T-cell (primary cell): ENCODE data around the gene SRSF5. TPM values are rescaled to one million over a fixed set of nuclear protein-coding genes. Genes with fewer than 3 reads are reported as not detected.

Experiments used
- ATAC-seq, 4 experiments: fragments of 200-7000 bp in 3 of 4; fragments of 150-1000 bp in 1 of 4; cut with Tn5 transposase; replicated peaks in 1 of 4; 1 replicate in 3 of 4; 2 replicates in 1 of 4; pipeline ENCODE4 v1.10.0; 2021; ENCODE audit warnings: moderate library complexity in 3 of 4, mild to moderate bottlenecking in 2 of 4, moderate number of reproducible peaks in 1 of 4
- CTCF ChIA-PET, 2 donors: fragments of 300-600 bp; sonication (Branson Sonifier 250); formaldehyde crosslinking; loops; one replicate each; lab custom pipeline; 2022; ENCODE audit warnings: antibody characterized with exemption in 2 of 2; lab: Charles Lee
- POLR2A ChIA-PET, 2 donors: fragments of 300-600 bp; sonication (Branson Sonifier 250); formaldehyde crosslinking; loops; one replicate each; lab custom pipeline; 2022; ENCODE audit warnings: antibody characterized with exemption in 2 of 2; lab: Charles Lee
- DNase-seq, 35 experiments: peaks; one replicate each; pipeline versions ENCODE4 v3.0.0 to v3.0.0-alpha.2; 2013 to 2023
- H3K27ac ChIP-seq: one replicate; pipeline ENCODE4 v1.5.1; 2013; ENCODE audit warnings: low read length
- H3K27me3 ChIP-seq, 2 experiments: replicated peaks in 1 of 2; 1 replicate in 1 of 2; 2 replicates in 1 of 2; pipeline versions ENCODE4 v1.6.1 to v1.7.0; 2013; ENCODE audit warnings: low read length in 1 of 2, mixed read lengths in 1 of 2; ENCODE audit not compliant: control insufficient read depth in 2 of 2, insufficient read depth in 2 of 2; ENCODE audit errors: extremely low read depth in 1 of 2
- H3K36me3 ChIP-seq, 2 donors: 1 replicate in 1 of 2; 2 replicates in 1 of 2; pipeline versions ENCODE4 v1.6.1 to v1.7.0; 2013; ENCODE audit warnings: low read length in 1 of 2; ENCODE audit not compliant: control insufficient read depth in 2 of 2, insufficient read depth in 1 of 2; ENCODE audit errors: extremely low read depth in 1 of 2
- H3K4me1 ChIP-seq, 2 experiments: 1 replicate in 1 of 2; 2 replicates in 1 of 2; pipeline versions ENCODE4 v1.6.1 to v1.7.0; 2013; ENCODE audit warnings: low read length in 2 of 2, mixed read lengths in 1 of 2; ENCODE audit not compliant: insufficient read depth in 2 of 2, control insufficient read depth in 1 of 2; ENCODE audit errors: extremely low read depth in 1 of 2
- H3K4me3 ChIP-seq, 2 donors: 1 replicate in 1 of 2; 2 replicates in 1 of 2; pipeline versions ENCODE4 v1.5.1 to v1.7.0; 2013; ENCODE audit warnings: mild to moderate bottlenecking in 2 of 2, low read length in 1 of 2, moderate library complexity in 1 of 2; ENCODE audit not compliant: control insufficient read depth in 1 of 2; ENCODE audit errors: extremely low read depth in 1 of 2
- H3K9me3 ChIP-seq: 2 replicates; pipeline ENCODE4 v1.7.0; 2013
- H3K27ac Mint-ChIP-seq, 2 donors: one replicate each; pipeline ENCODE4 v1.8.0; 2020 to 2021; ENCODE audit warnings: mild to moderate bottlenecking in 2 of 2, mixed read lengths in 2 of 2
- H3K27me3 Mint-ChIP-seq, 2 donors: one replicate each; pipeline ENCODE4 v1.8.0; 2021 to 2022; ENCODE audit warnings: mixed read lengths in 2 of 2
- H3K36me3 Mint-ChIP-seq: one replicate; pipeline ENCODE4 v1.8.0; 2021; ENCODE audit warnings: mixed read lengths
- H3K4me1 Mint-ChIP-seq, 3 donors: one replicate each; pipeline ENCODE4 v1.8.0; 2020 to 2022; ENCODE audit warnings: mixed read lengths in 3 of 3, mild to moderate bottlenecking in 1 of 3
- H3K4me3 Mint-ChIP-seq, 3 donors: one replicate each; pipeline ENCODE4 v1.8.0; 2020 to 2022; ENCODE audit warnings: mild to moderate bottlenecking in 3 of 3, mixed read lengths in 3 of 3, moderate library complexity in 3 of 3
- H3K9me3 Mint-ChIP-seq, 3 donors: one replicate each; pipeline ENCODE4 v1.8.0; 2020 to 2022; ENCODE audit warnings: mixed read lengths in 3 of 3
- WGBS: methylation state at CpG from one replicate; pipeline ENCODE4 v1.1.5; 2013; ENCODE audit warnings: missing lambda C conversion rate; ENCODE audit not compliant: insufficient coverage; 5-methylcytosine and 5-hydroxymethylcytosine counted together
- total RNA-seq, 35 experiments: library from RNA in 6 of 35; stranded (reverse) in 6 of 35; fragments of 120-200 nt in 1 of 35; gene quantifications; one replicate each; pipeline versions ENCODE4 v1.2.1 to v1.2.4 and lab custom pipeline; 2013 to 2026

The SRSF5 gene
- total RNA-seq, 5 donors from 2014 or later (not counting 1 experiment from before 2014, with no cell fraction given), result 788 to 1,543 (median 848) TPM

GRCh38 chr14:69772082-69773017, 5.4 kb downstream of the SRSF5 start:
- Histone ChIP-seq H3K4me1 (peaks cover 42% of the 10 kb centered on the region in 2 experiments), H3K27me3 (no peaks in the 10 kb centered on the region), H3K27ac (no peak overlapping the region), H3K9me3 (no peaks in the 10 kb centered on the region), H3K4me3 (no peak overlapping the region), H3K36me3 (peaks cover 17 to 93% of the 10 kb centered on the region in 2 donors)
- Mint-ChIP-seq H3K36me3 (peaks cover 89% of the 10 kb centered on the region), H3K27me3 (peaks cover 0 to 2% of the 10 kb centered on the region in 2 donors), H3K27ac (peak overlapping the region in 1 of 2 donors; percentile 16), H3K4me1 (peaks cover 88 to 97% (median 92%) of the 10 kb centered on the region in 3 donors), H3K4me3 (peak overlapping the region in 2 of 3 donors; percentile 21 to 24), H3K9me3 (no peaks in the 10 kb centered on the region)
- POLR2A ChIA-PET, result interaction anchor here (0.5 to 1.8 kb wide), 4 partner anchors 12 to 828 kb away, joined by 3 to 6 read pairs (median 4); partner anchors contain the start of gene SUSD6 (in 1 of the 2)
- 96% methylated on average over 4 of the region's 11 CpGs for whole genome bisulfite sequencing
- DNase-seq (peak in 1 of 35 experiments; percentile 18), ATAC-seq (peak in 2 of 4 experiments; percentile 2 to 3)
- CTCF ChIA-PET, result interaction anchor here in 1 of 2 donors (0.5 kb wide), 1 partner anchor 170 kb away, joined by 3 read pairs; no protein-coding TSS in a partner anchor

- Histone ChIP-seq H3K4me3 (no peak overlapping the region), H3K27ac (no peak overlapping the region), H3K27me3 (no peaks in the 10 kb centered on the region), H3K4me1 (peaks cover 33 to 34% of the 10 kb centered on the region in 2 experiments), H3K36me3 (peaks cover 12 to 97% of the 10 kb centered on the region in 2 donors), H3K9me3 (no peaks in the 10 kb centered on the region)
- WGBS, result 60% methylated on average over 1 of the region's 7 CpGs
- POLR2A ChIA-PET, result interaction anchor here (0.5 to 1.8 kb wide), 12 partner anchors 8 to 994 kb away, joined by 3 to 9 read pairs (median 3); no protein-coding TSS in a partner anchor
- CTCF ChIA-PET, result interaction anchor here in 1 of 2 donors (0.7 to 1.2 kb wide), 2 partner anchors 18 to 189 kb away, joined by 3 to 7 read pairs; no protein-coding TSS in a partner anchor
- no peak for DNase-seq
- Mint-ChIP-seq H3K27me3 (no peaks in the 10 kb centered on the region), H3K4me1 (peaks cover 84 to 93% (median 87%) of the 10 kb centered on the region in 3 donors), H3K9me3 (no peaks in the 10 kb centered on the region), H3K4me3 (peak overlapping the region in 1 of 3 donors; percentile 20), H3K36me3 (peaks cover 88% of the 10 kb centered on the region), H3K27ac (peak overlapping the region in 1 of 2 donors; percentile 68)
- peak in 2 of 4 experiments; percentile 8 to 14 for ATAC-seq
Measured at GRCh38 chr14:69773571-69774276, 6.8 kb downstream of the SRSF5 start.

- H3K4me3 Mint-ChIP-seq, result no peak overlapping the region
- H3K36me3 ChIP-seq, result peaks cover 6 to 93% of the 10 kb centered on the region in 2 donors
Measured at GRCh38 chr14:69775012-69775411, 8.1 kb downstream of the SRSF5 start.

GRCh38 chr14:69776875-69777453, 10.0 kb downstream of the SRSF5 start:
- Histone ChIP-seq H3K9me3 (no peaks in the 10 kb centered on the region), H3K27ac (no peak overlapping the region), H3K4me1 (peaks cover 11 to 13% of the 10 kb centered on the region in 2 experiments), H3K27me3 (no peaks in the 10 kb centered on the region), H3K36me3 (peaks cover 0 to 77% of the 10 kb centered on the region in 2 donors), H3K4me3 (no peak overlapping the region)
- CTCF ChIA-PET, result interaction anchor here in 1 of 2 donors (0.7 kb wide), 1 partner anchor 20 kb away, joined by 3 read pairs; no protein-coding TSS in a partner anchor
- WGBS, result no CpG with 5 or more reads among the region's 4 CpGs
- Mint-ChIP-seq H3K4me1 (peaks cover 64 to 72% (median 71%) of the 10 kb centered on the region in 3 donors), H3K36me3 (peaks cover 73% of the 10 kb centered on the region), H3K27me3 (no peaks in the 10 kb centered on the region), H3K9me3 (no peaks in the 10 kb centered on the region), H3K27ac (peak overlapping the region; percentile 35 to 37), H3K4me3 (peak overlapping the region in 1 of 3 donors; percentile 39)
- no peak for DNase-seq
- POLR2A ChIA-PET, result interaction anchor here in 1 of 2 donors (2.5 kb wide), 1 partner anchor 9 kb away, joined by 17 read pairs; the partner anchor contains the start of gene SRSF5
- ATAC-seq, result no peak

More at GRCh38 chr14:69775012-69775411, 8.1 kb downstream of the SRSF5 start:
- no peaks in the 10 kb centered on the region for H3K27me3 ChIP-seq
- no CpG with 5 or more reads among the region's 3 CpGs for WGBS
- no peaks in the 10 kb centered on the region for H3K9me3 ChIP-seq
- H3K4me1 ChIP-seq, result peaks cover 21 to 24% of the 10 kb centered on the region in 2 experiments
- H3K27ac ChIP-seq, result no peak overlapping the region
- DNase-seq (no peak), ATAC-seq (no peak)
- ChIA-PET CTCF (interaction anchor here (0.6 to 1.2 kb wide), 2 partner anchors 31 to 190 kb away, joined by 3 to 5 read pairs; no protein-coding TSS in a partner anchor), POLR2A (interaction anchor here in 1 of 2 donors (0.7 to 1.5 kb wide), 2 partner anchors 14 to 15 kb away, joined by 3 to 8 read pairs; no protein-coding TSS in a partner anchor)
- no peaks in the 10 kb centered on the region for H3K9me3 Mint-ChIP-seq
- peaks cover 81% of the 10 kb centered on the region for H3K36me3 Mint-ChIP-seq
- H3K27me3 Mint-ChIP-seq, result no peaks in the 10 kb centered on the region
- H3K4me3 ChIP-seq, result no peak overlapping the region
- peaks cover 80 to 83% (median 82%) of the 10 kb centered on the region in 3 donors for H3K4me1 Mint-ChIP-seq
- H3K27ac Mint-ChIP-seq, result no peak overlapping the region

GRCh38 chr14:69779088-69779487, 12.1 kb downstream of the SRSF5 start:
- WGBS, result 86% methylated on average over 1 of the region's 2 CpGs
- ATAC-seq, result peak in 1 of 4 experiments; percentile 8
- no peak overlapping the region for H3K4me3 ChIP-seq
- Mint-ChIP-seq H3K27me3 (no peaks in the 10 kb centered on the region), H3K36me3 (peaks cover 54% of the 10 kb centered on the region), H3K4me1 (peaks cover 42 to 53% (median 52%) of the 10 kb centered on the region in 3 donors), H3K9me3 (no peaks in the 10 kb centered on the region), H3K27ac (peak overlapping the region in 1 of 2 donors; percentile 53), H3K4me3 (no peak overlapping the region)
- peaks cover 0 to 56% of the 10 kb centered on the region in 2 donors for H3K36me3 ChIP-seq
- no peak for DNase-seq
- H3K4me1 ChIP-seq, result peaks cover 2 to 11% of the 10 kb centered on the region in 2 experiments
- H3K27me3 ChIP-seq, result no peaks in the 10 kb centered on the region
- no peaks in the 10 kb centered on the region for H3K9me3 ChIP-seq
- ChIA-PET CTCF (no interaction called here), POLR2A (interaction anchor here (0.6 to 0.7 kb wide), 3 partner anchors 9 to 1172 kb away, joined by 3 to 5 read pairs (median 3); no protein-coding TSS in a partner anchor)
- no peak overlapping the region for H3K27ac ChIP-seq
